ENCODE measurements around the gene NXPH3.
"Not testable (repeated sequence)": the region's sequence is repeated elsewhere in the genome, so short reads cannot be mapped to it uniquely, and the experiment has no call there.

The NXPH3 gene

GRCh38 chr17:49554694-49555494, 20.8 kb upstream of the NXPH3 start:
- no peak for FAIRE-seq

GRCh38 chr17:49555495-49556222, 20.0 kb upstream of the NXPH3 start:
- FAIRE-seq: no peak

- FAIRE-seq: no peak
Measured at GRCh38 chr17:49556223-49556943, 19.3 kb upstream of the NXPH3 start.

- no peak for FAIRE-seq
Measured at GRCh38 chr17:49557312-49558024, 18.2 kb upstream of the NXPH3 start.

- FAIRE-seq: no peak
Measured at GRCh38 chr17:49564638-49565037, 11.0 kb upstream of the NXPH3 start.

GRCh38 chr17:49565948-49566491, 9.7 kb upstream of the NXPH3 start:
- FAIRE-seq: no peak

- no peak for FAIRE-seq
Measured at GRCh38 chr17:49566668-49567071, 9.0 kb upstream of the NXPH3 start.

- FAIRE-seq: no peak
Measured at GRCh38 chr17:49567104-49567521, 8.6 kb upstream of the NXPH3 start.

GRCh38 chr17:49567871-49568694, 7.6 kb upstream of the NXPH3 start:
- FAIRE-seq: no peak

GRCh38 chr17:49568695-49569047, 7.0 kb upstream of the NXPH3 start:
- FAIRE-seq: not testable (repeated sequence)

GRCh38 chr17:49570540-49571242, 5.0 kb upstream of the NXPH3 start:
- FAIRE-seq: no peak

- no peak for FAIRE-seq
Measured at GRCh38 chr17:49571283-49571682, 4.4 kb upstream of the NXPH3 start.

GRCh38 chr17:49571764-49572163, 3.9 kb upstream of the NXPH3 start:
- no peak for FAIRE-seq

- no peak for FAIRE-seq
Measured at GRCh38 chr17:49572226-49572625, 3.4 kb upstream of the NXPH3 start.

GRCh38 chr17:49572806-49573420, 2.8 kb upstream of the NXPH3 start:
- no peak for FAIRE-seq

- FAIRE-seq: no peak
Measured at GRCh38 chr17:49573510-49574322, 2.0 kb upstream of the NXPH3 start.

GRCh38 chr17:49574323-49574781, 1.3 kb upstream of the NXPH3 start:
- no peak for FAIRE-seq

- no peak for FAIRE-seq
Measured at GRCh38 chr17:49574945-49575678, 559 bp upstream of the NXPH3 start.
